ENCODE results near the gene ADAM11. TPM values are rescaled to one million over a fixed set of nuclear protein-coding genes. Genes with fewer than 3 reads are reported as not detected.
"Not testable (repeated sequence)": the region's sequence is repeated elsewhere in the genome, so short reads cannot be mapped to it uniquely, and the experiment has no call there.

Gene ADAM11
- total RNA-seq, 1 experiment from 2014 or later = 0.45 TPM

DNA sequence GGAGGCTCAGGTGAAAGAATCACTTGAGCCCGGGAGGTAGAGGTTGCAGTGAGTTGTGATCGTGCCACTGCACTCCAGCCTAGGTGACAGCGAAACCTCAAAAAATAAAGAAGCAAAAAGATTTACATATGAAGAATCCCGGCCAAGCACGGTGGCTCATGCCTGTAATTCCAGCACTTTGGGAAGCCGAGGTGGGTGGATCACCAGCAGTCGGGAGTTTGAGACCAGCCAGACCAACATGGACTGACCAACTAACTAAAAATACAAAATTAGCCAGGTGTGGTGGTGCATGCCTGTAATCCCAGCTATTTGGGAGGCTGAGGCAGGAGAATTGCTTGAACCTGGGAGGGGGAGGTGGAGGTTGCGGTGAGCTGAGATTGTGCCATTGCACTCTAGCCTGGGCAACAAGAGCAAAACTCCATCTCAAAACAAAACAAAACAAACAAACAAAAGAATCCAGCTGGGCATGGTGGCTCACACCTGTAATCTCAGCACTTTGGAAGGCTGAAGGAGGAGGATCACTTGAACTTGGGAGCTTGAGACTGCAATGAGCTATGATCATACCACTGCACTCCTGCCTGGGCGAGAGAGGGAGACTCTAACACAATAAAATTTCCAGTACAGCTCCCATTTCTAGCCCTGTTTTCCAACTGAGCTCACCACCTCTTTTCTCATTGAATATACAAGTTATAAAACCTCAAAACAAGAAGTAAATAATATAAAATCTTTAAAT, 50.0 kb downstream of the ADAM11 start:
- H3K27me3 ChIP-seq (ENCODE audit: control insufficient read depth, insufficient read depth, low read length); H3K4me3 ChIP-seq (ENCODE audit: insufficient read depth, low read depth, low read length); DNase-seq: not testable (repeated sequence)
- peaks cover 16% of the 10 kb centered on the region for H3K36me3 ChIP-seq (replicated peaks; ENCODE audit: control insufficient read depth, insufficient read depth, low read length)

DNA sequence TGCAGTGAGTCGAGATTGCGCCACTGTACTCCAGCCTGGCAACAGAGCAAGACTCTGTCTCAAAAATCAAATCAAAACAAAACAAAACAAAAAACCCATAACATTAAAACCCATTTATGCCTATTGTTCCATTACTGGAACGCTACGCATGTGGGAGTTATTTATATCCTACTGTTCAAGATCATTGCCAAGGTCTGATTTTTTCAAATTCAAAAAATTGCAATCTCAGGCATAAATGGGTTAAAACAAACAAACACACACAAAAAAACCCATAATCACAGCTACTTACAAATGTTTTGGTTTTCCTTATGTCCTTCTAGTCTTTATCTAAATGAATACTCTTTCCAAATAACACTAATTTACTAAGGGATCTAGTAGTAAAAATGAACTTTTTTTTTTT, 53.5 kb downstream of the ADAM11 start:
- Histone ChIP-seq H3K4me3 (ENCODE audit: insufficient read depth, low read depth, low read length) (no peak overlapping the region), H3K27me3 (ENCODE audit: control insufficient read depth, insufficient read depth, low read length) (no peaks in the 10 kb centered on the region), H3K36me3 (replicated peaks; ENCODE audit: control insufficient read depth, insufficient read depth, low read length) (no peaks in the 10 kb centered on the region; the same call in none of the 2 replicates)
- no peak for DNase-seq

DNA sequence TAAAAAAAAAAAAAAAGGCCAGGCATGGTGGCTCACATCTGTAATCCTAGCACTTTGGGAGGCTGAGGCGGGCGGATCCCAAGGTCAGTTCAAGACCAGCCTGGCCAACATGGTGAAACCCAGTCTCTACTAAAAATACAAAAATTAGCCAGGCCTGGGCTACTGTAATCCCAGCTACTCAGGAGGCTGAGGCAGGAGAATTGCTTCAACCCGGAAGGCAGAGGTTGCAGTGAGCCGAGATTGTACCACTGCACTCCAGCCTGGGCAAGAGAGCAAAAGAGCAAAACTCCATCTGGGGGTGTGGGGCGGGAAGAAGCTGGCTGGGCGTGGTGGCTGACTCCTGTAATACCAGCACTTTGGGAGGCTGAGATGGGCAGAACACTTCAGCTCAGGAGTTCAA, 59.7 kb downstream of the ADAM11 start:
- H3K4me3 ChIP-seq (ENCODE audit: insufficient read depth, low read depth, low read length); DNase-seq; H3K27me3 ChIP-seq (ENCODE audit: control insufficient read depth, insufficient read depth, low read length); H3K36me3 ChIP-seq (replicated peaks; ENCODE audit: control insufficient read depth, insufficient read depth, low read length): not testable (repeated sequence)

DNA sequence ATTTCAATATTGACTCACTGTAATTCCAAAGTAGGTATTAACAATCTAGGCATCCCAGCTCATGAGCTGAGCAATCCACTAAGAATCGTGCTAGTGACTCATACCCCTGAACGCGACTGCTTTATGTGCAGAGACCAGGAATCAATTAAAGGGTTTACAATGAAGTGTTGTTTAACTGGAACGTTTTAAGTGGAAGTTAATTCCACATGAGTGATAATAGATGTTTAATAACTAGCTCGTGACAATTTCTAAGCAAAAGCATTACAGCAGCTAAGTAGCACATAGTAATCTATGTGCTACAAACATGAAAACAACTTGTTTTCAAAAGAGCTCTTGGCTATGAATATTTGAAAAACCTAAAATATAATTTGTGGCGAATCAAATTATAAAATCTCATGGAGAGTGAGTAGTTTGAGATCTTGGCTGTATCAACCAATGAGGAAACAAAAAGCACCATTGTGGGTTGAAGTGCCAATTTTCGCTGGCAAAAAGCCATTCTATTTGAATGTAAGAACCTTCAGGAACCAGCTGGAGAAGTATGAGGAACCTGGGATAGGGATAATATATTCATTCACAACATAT, 61.9 kb downstream of the ADAM11 start:
- H3K4me3 ChIP-seq (ENCODE audit: insufficient read depth, low read depth, low read length) = no peak overlapping the region

DNA sequence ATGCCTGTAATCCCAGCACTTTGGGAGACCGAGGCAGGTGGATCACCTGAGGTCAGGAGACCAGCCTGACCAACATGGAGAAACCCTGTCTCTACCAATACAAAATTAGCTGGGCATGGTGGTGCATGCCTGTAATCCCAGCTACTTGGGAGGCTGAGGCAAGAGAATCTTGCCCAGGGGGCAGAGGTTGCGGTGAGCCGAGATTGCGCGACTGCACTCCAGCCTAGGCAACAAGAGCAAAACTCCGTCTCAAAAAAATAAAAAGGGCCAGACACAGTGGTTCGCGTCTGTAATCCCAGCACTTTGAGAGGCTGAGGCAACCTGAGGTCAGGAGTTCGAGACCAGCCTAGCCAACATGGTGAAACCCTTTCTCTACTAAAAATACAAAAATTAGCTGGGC, 66.4 kb downstream of the ADAM11 start:
- H3K27me3 ChIP-seq (ENCODE audit: control insufficient read depth, insufficient read depth, low read length); H3K4me3 ChIP-seq (ENCODE audit: insufficient read depth, low read depth, low read length); H3K36me3 ChIP-seq (replicated peaks; ENCODE audit: control insufficient read depth, insufficient read depth, low read length); DNase-seq: not testable (repeated sequence)

More for the DNA sequence above, 61.9 kb downstream of the ADAM11 start:
- no peaks in the 10 kb centered on the region for H3K27me3 ChIP-seq (ENCODE audit: control insufficient read depth, insufficient read depth, low read length)
- no peak for DNase-seq
- H3K36me3 ChIP-seq (replicated peaks; ENCODE audit: control insufficient read depth, insufficient read depth, low read length) = no peaks in the 10 kb centered on the region

DNA sequence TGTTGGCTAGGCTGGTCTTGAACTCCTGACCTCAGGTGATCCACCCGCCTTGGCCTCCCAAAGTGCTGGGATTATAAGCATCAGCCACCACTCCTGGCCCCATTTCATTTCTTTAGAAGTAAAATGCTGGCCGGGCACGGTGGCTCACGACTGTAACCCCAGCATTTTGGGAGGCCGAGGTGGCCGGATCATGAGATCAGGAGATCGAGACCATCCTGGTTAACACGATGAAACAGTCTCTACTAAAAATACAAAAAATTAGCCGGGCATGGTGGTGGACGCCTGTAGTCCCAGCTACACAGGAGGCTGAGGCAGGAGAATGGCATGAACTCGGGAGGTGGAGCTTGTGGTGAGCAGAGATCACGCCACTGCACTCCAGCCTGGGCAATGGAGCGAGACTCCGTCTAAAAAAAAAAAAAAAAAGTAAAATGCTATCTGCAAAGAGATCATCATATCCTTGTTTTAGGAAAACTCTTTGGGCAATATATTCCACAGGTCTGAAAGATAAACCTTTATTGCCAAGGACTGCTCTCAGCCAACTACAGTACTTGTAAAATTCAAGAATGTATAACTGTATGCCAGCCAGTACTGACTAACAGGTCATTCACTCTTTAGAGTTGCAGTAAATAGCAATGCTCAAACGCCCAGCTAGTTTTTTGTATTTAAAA, 67.5 kb downstream of the ADAM11 start:
- H3K4me3 ChIP-seq (ENCODE audit: insufficient read depth, low read depth, low read length) = no peak overlapping the region
- DNase-seq = no peak
- no peaks in the 10 kb centered on the region for H3K27me3 ChIP-seq (ENCODE audit: control insufficient read depth, insufficient read depth, low read length)
- no peaks in the 10 kb centered on the region for H3K36me3 ChIP-seq (replicated peaks; ENCODE audit: control insufficient read depth, insufficient read depth, low read length)

DNA sequence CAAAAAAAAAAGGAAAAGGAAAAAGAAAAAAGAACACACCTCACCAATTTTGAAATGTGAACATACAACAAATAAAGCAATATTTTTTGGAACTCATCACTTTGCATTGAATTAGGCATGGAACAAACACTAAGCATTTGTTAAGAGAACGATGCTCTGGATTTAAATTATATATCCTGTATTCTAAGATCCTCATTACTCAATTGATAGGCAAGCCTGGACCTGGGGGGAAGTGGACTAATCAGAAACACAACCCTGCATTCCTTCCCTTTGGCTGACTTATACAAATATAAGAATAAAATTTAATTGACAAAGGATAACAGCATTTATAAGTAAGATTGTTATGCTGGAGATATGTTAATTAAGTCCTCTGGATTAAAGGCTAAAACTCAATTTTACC, 69.1 kb downstream of the ADAM11 start:
- Histone ChIP-seq H3K4me3 (ENCODE audit: insufficient read depth, low read depth, low read length) (no peak overlapping the region), H3K36me3 (replicated peaks; ENCODE audit: control insufficient read depth, insufficient read depth, low read length) (no peaks in the 10 kb centered on the region), H3K27me3 (ENCODE audit: control insufficient read depth, insufficient read depth, low read length) (no peaks in the 10 kb centered on the region)
- no peak for DNase-seq

DNA sequence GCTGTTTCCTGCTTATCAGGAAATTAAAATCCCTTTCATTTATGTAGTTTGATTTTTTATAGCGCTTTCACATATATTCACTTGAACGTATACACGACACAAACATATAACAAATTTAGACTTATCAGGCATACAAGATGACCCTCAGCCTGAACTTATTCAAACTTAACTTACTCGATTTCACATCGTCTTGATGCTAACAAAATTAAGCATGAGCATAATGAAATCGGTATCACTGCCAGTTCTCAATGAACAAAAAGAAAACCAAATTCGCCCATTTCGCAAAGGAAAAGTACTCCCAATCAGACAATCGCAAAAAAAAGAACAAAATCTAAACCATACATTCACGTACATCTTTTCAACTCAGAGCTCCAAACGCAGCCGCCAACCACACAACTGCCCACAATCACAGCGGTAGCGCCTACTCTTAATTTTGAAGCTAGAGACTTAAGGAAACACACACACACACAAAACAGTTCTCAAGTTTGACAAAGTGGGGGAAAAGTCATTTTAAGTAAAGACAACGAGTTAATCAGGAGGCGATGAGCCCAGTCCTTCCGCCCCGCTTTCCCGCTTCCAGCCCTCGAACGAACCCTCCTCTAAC, 70.2 kb downstream of the ADAM11 start:
- no peak for DNase-seq
- H3K36me3 ChIP-seq (replicated peaks; ENCODE audit: control insufficient read depth, insufficient read depth, low read length) = no peaks in the 10 kb centered on the region
- H3K27me3 ChIP-seq (ENCODE audit: control insufficient read depth, insufficient read depth, low read length) = no peaks in the 10 kb centered on the region
- peak overlapping the region; percentile 84 for H3K4me3 ChIP-seq (ENCODE audit: insufficient read depth, low read depth, low read length)

DNA sequence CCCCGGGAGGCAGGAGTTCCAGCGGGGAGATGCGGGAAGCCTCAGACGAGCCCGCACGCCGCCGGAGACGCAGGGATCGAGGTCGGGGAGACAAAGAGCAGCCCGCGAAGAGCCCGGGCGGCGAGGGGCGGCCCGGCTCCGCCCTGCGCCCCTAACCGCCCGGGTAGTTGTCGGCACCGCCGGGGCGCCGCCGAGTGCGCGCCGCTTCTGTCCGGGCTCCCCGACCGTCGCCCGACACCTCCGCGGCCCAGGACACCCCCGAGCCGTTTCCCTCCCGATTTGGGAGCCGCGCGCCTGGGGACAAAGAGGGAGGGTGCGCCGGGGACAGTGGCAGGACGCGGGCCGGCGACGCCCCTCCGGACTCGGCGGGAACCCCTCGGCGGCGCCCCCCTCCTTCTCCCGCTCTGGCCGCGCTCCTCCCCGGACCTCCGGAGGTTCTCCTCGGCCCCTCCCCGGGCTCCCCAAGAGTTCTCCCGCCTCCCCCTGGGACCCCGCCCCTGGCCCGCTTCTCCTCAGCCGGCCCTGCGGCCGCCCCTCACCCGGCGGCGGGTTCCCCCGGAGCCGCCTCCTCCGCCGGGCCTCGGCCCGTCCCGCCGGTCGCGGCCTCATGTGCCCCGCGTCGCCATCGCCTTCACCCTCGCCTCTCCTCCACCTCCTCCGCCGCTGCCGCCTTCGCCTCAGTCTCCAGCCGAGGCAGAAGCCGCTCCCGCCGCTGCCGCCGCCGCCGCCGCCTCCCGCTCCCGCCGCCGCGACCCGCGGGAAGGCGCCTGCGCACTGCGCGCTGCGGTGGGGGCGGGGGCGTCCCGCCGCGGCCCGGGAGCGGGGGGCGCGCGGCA, 71.0 kb downstream of the ADAM11 start, which contains the start of gene GJC1:
Gene GJC1 (minus strand): TSS at position 765 of the 836 bp plus-strand sequence. CDS start 24,470 bp downstream, outside the sequence.
- Histone ChIP-seq H3K27me3 (ENCODE audit: control insufficient read depth, insufficient read depth, low read length) (no peaks in the 10 kb centered on the region), H3K4me3 (ENCODE audit: insufficient read depth, low read depth, low read length) (peak within 1 kb of the TSS; percentile 84), H3K36me3 (replicated peaks; ENCODE audit: control insufficient read depth, insufficient read depth, low read length) (no peaks in the 10 kb centered on the region)
- DNase-seq = peak; percentile 92

DNA sequence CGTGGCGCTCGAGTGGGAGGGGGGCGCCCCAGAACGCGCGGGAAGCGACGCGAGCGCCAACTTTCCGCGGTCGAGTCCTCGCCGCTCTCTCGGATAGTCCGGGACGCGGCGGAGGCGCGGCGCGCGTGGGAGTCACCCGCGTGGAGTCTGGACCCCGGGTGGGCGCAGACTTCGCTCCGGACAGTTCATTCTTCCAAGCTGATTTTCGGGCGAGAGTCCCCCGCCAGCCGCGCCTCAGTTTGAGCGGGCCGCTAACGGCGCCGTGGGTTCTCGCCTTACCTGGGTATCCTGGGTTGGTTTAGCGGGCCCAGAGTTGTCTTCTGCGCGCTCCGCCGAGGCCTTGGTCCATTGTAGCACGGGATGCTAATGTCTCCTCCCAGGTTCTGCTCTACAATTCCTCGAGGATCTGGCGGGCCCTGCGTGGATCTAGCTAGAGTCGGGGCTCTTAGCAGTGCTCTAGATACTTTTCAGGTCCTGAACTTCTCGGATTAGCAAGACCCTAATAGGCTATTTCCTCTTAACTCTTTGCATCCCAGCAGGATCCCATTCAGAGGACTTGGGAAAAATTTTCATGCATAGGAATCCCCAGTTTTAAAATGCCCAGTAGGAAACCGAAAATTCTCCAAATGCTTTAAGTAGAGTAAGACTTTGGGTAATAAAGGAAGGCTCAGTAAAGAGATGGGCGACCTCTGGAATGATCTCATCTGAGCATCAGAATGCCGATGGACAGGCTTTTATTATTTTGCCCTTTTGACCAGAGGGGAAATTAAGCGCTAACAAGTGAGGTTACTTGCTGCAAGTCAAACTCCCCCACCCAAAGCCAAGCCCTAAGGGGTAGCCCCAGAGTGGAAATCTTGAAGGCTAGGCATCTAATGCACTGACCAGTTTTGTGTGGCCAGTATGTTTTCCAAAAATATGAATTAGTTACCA, 71.8 kb downstream of the ADAM11 start:
- H3K4me3 ChIP-seq (ENCODE audit: insufficient read depth, low read depth, low read length) = peak overlapping the region; percentile 84
- H3K36me3 ChIP-seq (replicated peaks; ENCODE audit: control insufficient read depth, insufficient read depth, low read length) = no peaks in the 10 kb centered on the region
- DNase-seq = peak; percentile 75
- no peaks in the 10 kb centered on the region for H3K27me3 ChIP-seq (ENCODE audit: control insufficient read depth, insufficient read depth, low read length)

DNA sequence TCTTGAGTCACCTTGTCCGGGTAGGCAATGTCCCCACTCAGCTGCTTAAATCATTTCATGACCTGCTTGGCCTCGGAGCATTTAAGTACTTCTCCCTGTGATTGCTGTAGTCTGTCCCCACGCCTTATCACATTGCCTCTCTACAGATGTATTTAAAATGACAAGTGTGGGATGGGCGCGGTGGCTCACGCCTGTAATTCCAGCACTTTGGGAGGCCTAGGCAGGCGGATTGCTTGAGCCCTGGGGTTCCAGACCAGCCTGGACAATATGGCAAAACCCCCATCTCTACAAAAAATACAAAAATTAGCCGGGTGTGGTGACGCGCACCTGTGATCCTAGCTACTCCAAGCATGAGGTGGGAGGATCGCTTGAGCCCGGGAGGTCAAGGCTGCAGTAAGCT, 72.6 kb downstream of the ADAM11 start:
- no peak for DNase-seq
- Histone ChIP-seq H3K4me3 (ENCODE audit: insufficient read depth, low read depth, low read length) (no peak overlapping the region), H3K27me3 (ENCODE audit: control insufficient read depth, insufficient read depth, low read length) (no peaks in the 10 kb centered on the region), H3K36me3 (replicated peaks; ENCODE audit: control insufficient read depth, insufficient read depth, low read length) (no peaks in the 10 kb centered on the region)

Data from H7 (cell line).